ENCODE data around the gene CCDC97.

DNA sequence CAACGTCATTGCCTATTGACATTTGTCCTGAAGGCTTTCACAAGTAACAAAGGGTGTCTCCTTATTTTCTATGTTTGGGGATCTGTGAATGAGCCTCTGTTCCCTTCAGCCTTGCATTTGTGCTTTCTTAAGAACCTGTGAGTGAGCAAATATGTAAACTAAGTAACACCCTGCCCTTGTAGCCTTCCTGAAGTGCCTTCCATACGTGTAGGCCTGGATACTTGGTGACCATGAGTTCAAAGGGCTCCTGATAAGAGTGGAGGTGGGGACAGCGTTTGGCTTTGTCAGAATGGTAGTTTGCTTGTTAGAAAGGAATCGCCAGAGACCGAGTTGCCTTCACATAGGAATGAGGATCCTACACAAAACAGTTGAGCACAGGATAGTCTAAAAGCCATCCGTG is 14.5 kb upstream of the CCDC97 start:
- TF ChIP-seq, protein P1, sequence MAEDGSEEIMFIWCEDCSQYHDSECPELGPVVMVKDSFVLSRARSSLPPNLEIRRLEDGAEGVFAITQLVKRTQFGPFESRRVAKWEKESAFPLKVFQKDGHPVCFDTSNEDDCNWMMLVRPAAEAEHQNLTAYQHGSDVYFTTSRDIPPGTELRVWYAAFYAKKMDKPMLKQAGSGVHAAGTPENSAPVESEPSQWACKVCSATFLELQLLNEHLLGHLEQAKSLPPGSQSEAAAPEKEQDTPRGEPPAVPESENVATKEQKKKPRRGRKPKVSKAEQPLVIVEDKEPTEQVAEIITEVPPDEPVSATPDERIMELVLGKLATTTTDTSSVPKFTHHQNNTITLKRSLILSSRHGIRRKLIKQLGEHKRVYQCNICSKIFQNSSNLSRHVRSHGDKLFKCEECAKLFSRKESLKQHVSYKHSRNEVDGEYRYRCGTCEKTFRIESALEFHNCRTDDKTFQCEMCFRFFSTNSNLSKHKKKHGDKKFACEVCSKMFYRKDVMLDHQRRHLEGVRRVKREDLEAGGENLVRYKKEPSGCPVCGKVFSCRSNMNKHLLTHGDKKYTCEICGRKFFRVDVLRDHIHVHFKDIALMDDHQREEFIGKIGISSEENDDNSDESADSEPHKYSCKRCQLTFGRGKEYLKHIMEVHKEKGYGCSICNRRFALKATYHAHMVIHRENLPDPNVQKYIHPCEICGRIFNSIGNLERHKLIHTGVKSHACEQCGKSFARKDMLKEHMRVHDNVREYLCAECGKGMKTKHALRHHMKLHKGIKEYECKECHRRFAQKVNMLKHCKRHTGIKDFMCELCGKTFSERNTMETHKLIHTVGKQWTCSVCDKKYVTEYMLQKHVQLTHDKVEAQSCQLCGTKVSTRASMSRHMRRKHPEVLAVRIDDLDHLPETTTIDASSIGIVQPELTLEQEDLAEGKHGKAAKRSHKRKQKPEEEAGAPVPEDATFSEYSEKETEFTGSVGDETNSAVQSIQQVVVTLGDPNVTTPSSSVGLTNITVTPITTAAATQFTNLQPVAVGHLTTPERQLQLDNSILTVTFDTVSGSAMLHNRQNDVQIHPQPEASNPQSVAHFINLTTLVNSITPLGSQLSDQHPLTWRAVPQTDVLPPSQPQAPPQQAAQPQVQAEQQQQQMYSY (CRISPR knock-in tag; IDR thresholded peaks at IDR 0.05) = no peak
- TF ChIP-seq, protein P2, sequence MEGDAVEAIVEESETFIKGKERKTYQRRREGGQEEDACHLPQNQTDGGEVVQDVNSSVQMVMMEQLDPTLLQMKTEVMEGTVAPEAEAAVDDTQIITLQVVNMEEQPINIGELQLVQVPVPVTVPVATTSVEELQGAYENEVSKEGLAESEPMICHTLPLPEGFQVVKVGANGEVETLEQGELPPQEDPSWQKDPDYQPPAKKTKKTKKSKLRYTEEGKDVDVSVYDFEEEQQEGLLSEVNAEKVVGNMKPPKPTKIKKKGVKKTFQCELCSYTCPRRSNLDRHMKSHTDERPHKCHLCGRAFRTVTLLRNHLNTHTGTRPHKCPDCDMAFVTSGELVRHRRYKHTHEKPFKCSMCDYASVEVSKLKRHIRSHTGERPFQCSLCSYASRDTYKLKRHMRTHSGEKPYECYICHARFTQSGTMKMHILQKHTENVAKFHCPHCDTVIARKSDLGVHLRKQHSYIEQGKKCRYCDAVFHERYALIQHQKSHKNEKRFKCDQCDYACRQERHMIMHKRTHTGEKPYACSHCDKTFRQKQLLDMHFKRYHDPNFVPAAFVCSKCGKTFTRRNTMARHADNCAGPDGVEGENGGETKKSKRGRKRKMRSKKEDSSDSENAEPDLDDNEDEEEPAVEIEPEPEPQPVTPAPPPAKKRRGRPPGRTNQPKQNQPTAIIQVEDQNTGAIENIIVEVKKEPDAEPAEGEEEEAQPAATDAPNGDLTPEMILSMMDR (IDR thresholded peaks at IDR 0.05) = no peak
- TF ChIP-seq ELF4 (CRISPR knock-in tag; IDR thresholded peaks at IDR 0.05; ENCODE audit: low read depth) (no peak), GABPB1 (CRISPR knock-in tag; IDR thresholded peaks at IDR 0.05) (no peak), TCF7 (CRISPR knock-in tag; IDR thresholded peaks at IDR 0.05; ENCODE audit: low read depth) (no peak), SMAD4 (CRISPR knock-in tag; IDR thresholded peaks at IDR 0.05) (no peak), SOX15 (CRISPR knock-in tag; IDR thresholded peaks at IDR 0.05) (no peak), NR1H2 (CRISPR knock-in tag; IDR thresholded peaks at IDR 0.05) (no peak)
- TF ChIP-seq, protein P3, sequence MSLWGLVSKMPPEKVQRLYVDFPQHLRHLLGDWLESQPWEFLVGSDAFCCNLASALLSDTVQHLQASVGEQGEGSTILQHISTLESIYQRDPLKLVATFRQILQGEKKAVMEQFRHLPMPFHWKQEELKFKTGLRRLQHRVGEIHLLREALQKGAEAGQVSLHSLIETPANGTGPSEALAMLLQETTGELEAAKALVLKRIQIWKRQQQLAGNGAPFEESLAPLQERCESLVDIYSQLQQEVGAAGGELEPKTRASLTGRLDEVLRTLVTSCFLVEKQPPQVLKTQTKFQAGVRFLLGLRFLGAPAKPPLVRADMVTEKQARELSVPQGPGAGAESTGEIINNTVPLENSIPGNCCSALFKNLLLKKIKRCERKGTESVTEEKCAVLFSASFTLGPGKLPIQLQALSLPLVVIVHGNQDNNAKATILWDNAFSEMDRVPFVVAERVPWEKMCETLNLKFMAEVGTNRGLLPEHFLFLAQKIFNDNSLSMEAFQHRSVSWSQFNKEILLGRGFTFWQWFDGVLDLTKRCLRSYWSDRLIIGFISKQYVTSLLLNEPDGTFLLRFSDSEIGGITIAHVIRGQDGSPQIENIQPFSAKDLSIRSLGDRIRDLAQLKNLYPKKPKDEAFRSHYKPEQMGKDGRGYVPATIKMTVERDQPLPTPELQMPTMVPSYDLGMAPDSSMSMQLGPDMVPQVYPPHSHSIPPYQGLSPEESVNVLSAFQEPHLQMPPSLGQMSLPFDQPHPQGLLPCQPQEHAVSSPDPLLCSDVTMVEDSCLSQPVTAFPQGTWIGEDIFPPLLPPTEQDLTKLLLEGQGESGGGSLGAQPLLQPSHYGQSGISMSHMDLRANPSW (CRISPR knock-in tag; conservative IDR thresholded peaks at IDR 0.05; ENCODE audit: low read depth) = no peak
- TF ChIP-seq, protein P4, sequence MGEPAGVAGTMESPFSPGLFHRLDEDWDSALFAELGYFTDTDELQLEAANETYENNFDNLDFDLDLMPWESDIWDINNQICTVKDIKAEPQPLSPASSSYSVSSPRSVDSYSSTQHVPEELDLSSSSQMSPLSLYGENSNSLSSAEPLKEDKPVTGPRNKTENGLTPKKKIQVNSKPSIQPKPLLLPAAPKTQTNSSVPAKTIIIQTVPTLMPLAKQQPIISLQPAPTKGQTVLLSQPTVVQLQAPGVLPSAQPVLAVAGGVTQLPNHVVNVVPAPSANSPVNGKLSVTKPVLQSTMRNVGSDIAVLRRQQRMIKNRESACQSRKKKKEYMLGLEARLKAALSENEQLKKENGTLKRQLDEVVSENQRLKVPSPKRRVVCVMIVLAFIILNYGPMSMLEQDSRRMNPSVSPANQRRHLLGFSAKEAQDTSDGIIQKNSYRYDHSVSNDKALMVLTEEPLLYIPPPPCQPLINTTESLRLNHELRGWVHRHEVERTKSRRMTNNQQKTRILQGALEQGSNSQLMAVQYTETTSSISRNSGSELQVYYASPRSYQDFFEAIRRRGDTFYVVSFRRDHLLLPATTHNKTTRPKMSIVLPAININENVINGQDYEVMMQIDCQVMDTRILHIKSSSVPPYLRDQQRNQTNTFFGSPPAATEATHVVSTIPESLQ (CRISPR knock-in tag; IDR thresholded peaks at IDR 0.05) = no peak
- TF ChIP-seq, protein P5, sequence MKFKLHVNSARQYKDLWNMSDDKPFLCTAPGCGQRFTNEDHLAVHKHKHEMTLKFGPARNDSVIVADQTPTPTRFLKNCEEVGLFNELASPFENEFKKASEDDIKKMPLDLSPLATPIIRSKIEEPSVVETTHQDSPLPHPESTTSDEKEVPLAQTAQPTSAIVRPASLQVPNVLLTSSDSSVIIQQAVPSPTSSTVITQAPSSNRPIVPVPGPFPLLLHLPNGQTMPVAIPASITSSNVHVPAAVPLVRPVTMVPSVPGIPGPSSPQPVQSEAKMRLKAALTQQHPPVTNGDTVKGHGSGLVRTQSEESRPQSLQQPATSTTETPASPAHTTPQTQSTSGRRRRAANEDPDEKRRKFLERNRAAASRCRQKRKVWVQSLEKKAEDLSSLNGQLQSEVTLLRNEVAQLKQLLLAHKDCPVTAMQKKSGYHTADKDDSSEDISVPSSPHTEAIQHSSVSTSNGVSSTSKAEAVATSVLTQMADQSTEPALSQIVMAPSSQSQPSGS (CRISPR knock-in tag; IDR thresholded peaks at IDR 0.05; ENCODE audit: borderline replicate concordance, low read depth) = no peak
- TF ChIP-seq, protein P6, sequence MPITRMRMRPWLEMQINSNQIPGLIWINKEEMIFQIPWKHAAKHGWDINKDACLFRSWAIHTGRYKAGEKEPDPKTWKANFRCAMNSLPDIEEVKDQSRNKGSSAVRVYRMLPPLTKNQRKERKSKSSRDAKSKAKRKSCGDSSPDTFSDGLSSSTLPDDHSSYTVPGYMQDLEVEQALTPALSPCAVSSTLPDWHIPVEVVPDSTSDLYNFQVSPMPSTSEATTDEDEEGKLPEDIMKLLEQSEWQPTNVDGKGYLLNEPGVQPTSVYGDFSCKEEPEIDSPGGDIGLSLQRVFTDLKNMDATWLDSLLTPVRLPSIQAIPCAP (CRISPR knock-in tag; IDR thresholded peaks at IDR 0.05) = no peak
